ENCODE measurements around the gene RBM15.

- TF ChIP-seq PHF21A (CRISPR knock-in tag; IDR thresholded peaks at IDR 0.05) (peak; percentile 65; the same call in 1 of the 2 replicates), AHR (CRISPR knock-in tag; IDR thresholded peaks at IDR 0.05) (no peak), JUNB (CRISPR knock-in tag; IDR thresholded peaks at IDR 0.05; ENCODE audit: borderline replicate concordance) (no peak), TBL1XR1 (IDR thresholded peaks at IDR 0.05; ENCODE audit: borderline replicate concordance, low read length, partially characterized antibody) (no peak), HDAC2 (CRISPR knock-in tag; IDR thresholded peaks at IDR 0.05) (no peak), FOXP4 (CRISPR knock-in tag; IDR thresholded peaks at IDR 0.05) (no peak), EZH2 (conservative IDR thresholded peaks at IDR 0.05; ENCODE audit: low read depth, low read length) (no peak), KAT7 (CRISPR knock-in tag; IDR thresholded peaks at IDR 0.05; ENCODE audit: borderline replicate concordance) (no peak), NR2F2 (IDR thresholded peaks at IDR 0.05; ENCODE audit: borderline replicate concordance, low read depth) (no peak), ZNF17 (CRISPR knock-in tag; IDR thresholded peaks at IDR 0.05) (no peak), TCF7L2 (IDR thresholded peaks at IDR 0.05; ENCODE audit: low read depth, low read length) (no peak)
- TF ChIP-seq, protein P1, sequence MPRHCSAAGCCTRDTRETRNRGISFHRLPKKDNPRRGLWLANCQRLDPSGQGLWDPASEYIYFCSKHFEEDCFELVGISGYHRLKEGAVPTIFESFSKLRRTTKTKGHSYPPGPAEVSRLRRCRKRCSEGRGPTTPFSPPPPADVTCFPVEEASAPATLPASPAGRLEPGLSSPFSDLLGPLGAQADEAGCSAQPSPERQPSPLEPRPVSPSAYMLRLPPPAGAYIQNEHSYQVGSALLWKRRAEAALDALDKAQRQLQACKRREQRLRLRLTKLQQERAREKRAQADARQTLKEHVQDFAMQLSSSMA (CRISPR knock-in tag; IDR thresholded peaks at IDR 0.05), result no peak
- TF ChIP-seq, protein P2, sequence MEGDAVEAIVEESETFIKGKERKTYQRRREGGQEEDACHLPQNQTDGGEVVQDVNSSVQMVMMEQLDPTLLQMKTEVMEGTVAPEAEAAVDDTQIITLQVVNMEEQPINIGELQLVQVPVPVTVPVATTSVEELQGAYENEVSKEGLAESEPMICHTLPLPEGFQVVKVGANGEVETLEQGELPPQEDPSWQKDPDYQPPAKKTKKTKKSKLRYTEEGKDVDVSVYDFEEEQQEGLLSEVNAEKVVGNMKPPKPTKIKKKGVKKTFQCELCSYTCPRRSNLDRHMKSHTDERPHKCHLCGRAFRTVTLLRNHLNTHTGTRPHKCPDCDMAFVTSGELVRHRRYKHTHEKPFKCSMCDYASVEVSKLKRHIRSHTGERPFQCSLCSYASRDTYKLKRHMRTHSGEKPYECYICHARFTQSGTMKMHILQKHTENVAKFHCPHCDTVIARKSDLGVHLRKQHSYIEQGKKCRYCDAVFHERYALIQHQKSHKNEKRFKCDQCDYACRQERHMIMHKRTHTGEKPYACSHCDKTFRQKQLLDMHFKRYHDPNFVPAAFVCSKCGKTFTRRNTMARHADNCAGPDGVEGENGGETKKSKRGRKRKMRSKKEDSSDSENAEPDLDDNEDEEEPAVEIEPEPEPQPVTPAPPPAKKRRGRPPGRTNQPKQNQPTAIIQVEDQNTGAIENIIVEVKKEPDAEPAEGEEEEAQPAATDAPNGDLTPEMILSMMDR (CRISPR knock-in tag; IDR thresholded peaks at IDR 0.05), result no peak
Measured at GRCh38 chr1:110338886-110339406, at the start of gene RBM15.

Data from HepG2 (cell line).